ENCODE measurements around the gene KBTBD13.

The KBTBD13 gene

DNA sequence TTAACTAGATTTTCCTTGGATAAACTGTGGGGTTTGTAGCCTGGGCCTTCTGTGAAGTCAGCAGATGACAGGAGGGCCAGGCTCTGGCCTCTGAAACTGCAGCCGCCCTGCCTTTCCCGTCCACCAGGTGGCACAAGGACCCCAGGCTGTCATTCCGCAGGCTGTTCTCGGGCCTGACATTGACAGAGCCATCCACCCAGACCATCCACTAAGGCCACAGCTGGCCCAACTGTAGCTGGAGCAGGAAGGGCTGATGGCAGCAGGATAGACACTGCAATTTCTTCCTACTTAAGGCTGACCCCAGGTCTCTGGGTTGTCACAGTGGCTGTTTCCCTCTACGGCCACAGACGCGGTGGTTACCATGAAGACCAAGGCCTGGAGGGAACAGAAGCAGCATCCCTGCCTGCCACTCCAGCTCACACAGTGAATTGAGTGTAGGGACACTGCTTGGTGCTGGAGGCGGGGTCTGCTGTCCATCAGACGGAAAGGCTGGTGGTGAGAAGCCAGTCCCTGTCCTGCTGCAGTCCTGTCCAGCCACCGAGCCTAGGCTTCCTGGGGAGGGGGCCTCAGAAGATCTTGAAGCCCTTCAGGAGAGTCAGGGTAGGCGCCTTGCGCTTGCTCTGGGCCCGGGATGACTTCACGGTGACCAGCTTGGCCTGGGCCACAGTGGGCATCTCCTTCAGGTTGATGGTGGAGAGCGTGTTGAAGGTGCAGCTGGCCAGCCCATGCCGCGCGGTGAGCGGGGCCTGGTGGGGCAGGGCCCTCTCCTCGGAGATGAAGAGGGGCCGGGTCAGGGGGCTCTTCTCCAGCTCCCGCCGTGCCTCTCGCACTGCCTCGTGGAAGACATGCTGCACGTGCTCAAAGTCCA is 22.0 kb upstream of the KBTBD13 start:
- peak; percentile 50 for DNase-seq

GRCh38 chr15:65055201-65055870 is 21.2 kb upstream of the KBTBD13 start:
- DNase-seq, result no peak

DNA sequence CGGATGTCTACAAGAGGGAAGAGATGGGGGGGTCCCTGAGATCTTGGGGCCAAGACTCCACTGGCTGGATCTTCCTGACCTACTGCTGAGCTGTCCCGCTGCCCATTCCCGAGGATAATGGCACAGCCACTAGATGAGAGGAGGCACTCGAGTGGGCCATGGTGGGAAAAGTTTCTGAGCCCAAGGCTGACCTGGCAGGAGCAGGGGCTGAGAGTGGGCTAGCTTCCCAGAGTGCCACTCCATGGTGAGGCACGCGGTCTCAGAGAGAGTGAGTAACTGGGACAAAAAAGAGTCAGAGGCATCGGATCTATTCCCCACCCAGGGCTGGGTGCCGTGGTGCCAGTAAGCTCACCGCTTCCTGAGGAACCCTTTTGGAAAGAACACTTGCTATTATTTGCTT is 20.4 kb upstream of the KBTBD13 start:
- no peak for DNase-seq

DNA sequence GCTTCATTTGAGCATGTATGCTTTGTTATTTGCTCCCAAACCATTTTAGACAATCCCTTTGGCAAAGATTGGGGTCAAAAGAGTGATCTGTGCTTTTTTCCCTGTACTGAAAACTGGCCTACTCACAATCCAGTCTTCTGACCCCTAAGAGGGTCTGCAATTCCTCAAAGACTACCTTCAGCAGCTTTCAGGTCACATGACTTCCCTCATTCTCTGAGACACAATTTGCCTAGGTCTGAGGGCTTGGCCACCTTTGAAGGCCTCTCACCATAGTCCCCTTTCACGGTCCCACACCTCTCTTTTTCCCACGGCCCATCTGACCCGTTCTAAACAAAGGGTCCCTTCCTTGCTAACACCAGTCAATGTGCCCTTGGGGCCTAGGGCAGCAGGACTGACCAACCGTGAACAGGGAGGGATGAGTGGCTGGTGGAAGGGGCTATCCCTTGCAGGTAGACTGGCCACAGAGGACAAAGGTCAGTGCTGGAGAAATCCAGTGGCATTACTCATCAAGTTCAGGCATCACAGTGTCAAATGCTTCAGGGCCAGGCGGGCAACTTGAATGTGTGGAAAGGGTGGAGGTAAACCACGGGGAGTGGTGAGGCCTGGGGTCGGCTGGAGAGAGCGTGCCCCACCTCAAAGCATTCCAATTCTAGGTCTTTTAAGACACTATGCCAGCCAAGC is 19.5 kb upstream of the KBTBD13 start:
- DNase-seq, result no peak

DNA sequence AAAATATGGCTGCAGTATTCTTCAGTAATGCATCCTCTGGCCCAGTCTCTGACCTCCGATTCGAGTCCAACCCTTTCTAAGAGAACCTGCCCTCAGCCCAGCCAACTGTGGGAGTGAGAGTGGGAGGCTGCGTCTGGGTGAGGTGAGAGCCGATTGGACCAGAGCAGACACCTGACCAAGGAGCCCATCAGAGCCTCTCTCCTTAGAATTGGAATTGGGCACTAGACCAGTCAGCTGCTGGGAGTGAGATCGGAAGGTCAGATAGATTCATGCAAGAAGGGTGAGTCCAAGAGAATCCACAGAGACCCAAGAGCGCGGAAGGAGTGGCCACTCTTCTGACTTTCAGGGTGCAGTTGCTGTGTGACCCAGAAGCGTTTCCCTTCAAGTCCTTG is 19.0 kb upstream of the KBTBD13 start:
- no peak for DNase-seq

DNA sequence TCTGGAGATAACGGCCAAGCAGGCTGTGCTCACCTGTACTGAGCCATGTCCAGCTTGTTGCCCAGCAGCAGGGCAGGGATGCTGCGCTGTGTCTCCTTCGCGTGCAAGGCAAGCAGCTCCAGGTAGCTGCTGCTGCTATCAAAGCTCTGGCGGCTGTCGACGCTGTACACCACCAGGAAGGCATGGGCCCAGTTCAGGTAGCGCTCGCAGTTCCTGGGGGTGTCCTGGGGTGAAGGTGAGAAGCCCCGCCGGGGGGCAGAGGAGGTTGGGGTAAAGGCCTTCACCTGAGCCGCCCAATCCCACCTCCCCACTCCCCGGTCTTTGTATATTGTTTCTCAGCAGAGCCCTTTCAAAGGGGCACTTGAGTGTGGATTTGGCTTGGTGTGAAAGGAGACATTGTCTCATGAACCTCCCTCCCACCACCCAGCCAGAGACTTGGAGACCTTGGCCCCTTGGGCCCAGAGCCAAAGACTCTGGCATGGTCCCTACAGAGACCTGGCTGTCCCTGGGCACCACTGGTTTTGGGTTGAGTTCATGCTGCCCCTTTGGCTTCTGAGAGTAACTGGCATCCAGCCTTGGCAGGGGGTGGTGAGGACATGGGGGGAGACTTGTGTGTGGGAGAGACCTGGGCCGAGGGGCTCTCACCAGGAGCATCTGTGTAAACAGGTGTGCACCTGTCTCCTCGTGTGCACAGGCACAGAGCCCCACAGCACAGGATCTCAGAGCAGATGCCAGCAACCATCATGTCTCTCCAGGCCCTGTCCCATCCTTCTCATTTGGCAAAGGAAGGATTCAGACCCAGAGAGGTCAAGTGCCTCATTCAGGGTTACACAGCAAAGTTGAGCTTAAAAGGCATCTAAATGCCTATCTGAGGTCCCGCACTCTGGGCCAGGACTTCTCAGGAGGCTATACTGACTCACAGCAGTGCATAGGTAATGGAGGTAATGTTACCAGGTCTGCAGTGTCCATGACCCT is 17.9 kb upstream of the KBTBD13 start:
- no peak for DNase-seq

GRCh38 chr15:65059369-65059750 is 17.2 kb upstream of the KBTBD13 start:
- DNase-seq, result no peak

- DNase-seq, result no peak
Observed at GRCh38 chr15:65059931-65060596, 16.5 kb upstream of the KBTBD13 start.

DNA sequence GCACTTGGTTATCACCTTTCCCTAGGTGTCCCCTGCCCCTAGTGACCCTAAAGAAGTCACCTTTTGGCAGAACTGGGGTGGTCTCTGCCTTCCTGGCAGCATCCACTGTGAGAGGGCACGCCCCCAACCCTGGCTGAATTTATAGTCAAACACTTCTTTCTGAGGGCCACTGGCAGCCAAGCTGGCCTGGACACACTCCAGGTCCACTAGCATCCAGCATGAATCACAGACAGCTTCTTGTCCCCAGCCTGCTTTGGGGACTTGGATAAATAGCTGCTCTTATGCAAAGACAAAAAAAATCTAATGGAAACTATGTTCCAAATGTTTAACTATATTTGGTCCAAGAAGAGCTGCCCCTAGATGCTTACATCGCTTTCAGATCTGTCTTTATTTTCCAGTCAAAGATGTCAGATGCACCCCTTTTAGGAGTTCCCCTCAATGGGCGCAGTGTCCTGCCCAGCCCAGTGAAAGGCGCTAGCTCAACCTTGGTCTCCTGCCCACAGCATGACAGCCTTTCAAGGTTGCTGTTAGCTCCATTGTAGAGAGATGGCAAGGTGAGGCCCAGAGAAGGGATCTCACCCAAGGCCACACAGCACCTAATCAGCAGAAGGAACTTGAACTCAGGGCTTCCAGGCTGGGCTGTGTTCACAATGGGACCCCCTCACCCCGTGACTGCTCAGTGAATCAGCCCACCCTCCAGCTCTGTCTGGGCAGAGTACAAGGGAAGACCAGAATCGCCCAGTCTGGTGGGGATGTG is 15.7 kb upstream of the KBTBD13 start:
- no peak for DNase-seq

DNA sequence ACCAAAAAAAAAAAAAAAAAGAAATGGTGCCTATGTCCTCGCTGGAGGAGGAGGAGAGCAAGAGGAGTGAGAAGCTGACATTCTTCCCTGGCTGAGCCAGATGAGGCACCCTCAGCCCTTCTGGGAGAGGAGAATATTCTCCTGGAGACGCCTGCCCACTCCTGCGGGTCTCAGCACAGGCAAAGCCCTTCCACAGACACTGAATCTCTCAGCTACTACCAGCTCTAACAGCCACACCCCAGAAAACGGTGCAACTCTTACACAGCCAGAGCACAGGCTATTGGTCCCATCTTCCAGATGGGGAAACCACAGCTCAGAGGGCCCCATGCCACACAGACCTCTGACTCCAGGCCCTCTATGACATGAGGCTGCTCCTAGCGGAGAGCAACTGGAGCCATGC is 14.5 kb upstream of the KBTBD13 start:
- no peak for DNase-seq

- no peak for DNase-seq
Observed at GRCh38 chr15:65062726-65063125, 13.8 kb upstream of the KBTBD13 start.

DNA sequence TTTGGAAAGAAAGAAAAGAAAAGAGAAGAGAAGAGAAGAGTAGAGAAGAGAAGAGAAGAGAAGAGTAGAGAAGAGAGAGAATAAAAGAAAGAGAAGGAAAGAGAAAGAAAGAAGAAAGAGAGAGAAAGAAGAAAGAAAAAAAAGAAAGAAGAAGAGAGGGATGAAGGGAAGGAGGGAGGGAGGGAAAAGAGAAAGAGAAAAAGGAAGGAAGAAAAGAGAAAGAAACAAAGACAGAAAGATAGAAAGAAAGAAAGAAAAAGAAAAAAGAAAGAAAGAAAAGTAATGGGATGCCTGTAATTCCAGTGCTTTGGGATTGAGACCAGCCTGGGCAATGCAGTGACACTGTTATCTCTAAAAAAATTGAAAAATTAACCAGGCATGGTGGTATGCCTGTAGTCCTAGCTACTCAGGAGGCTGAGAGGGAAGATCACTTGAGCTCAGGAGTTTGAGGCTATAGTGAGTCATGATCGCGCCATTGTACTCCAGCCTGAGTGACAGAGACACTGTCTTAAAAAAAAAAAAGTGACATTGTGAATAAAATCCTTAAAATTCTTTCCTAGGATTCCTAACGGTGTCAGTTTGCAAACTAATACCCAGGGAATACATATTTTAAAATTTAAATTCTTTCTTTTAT is 10.4 kb upstream of the KBTBD13 start:
- no peak for DNase-seq

DNA sequence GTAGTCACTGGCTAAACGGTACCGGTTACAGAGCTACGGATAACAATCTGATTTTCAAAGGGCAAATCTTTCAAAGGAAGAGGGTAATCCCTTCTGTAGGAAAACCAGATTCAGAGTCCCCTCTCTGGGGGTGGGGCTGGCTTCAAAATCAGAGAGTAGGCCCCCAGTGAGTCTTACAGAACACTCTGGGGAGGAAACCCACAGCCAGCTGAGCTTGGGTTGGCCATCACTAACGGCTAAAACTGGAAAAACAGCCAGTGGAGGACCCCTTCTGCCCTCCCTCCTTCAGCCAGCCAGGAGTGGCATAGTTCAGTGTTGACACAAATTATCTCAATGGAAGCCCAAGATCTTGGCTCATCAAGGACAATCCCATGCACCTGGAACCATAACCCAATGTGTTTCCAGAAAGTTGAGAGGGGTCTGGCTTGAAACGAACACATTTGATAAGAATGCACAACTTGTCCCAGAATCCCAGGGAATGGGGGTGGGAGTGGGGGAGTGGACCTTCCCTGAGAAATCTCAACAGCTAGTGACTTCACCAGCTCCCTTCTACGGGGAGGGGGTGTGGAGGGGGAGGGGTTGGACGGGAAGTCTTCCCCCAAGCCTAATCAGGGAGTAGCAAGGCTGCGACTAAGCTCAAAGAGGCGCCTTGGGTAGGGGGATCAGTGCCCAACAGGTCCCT is 9.8 kb upstream of the KBTBD13 start:
- DNase-seq, result no peak

DNA sequence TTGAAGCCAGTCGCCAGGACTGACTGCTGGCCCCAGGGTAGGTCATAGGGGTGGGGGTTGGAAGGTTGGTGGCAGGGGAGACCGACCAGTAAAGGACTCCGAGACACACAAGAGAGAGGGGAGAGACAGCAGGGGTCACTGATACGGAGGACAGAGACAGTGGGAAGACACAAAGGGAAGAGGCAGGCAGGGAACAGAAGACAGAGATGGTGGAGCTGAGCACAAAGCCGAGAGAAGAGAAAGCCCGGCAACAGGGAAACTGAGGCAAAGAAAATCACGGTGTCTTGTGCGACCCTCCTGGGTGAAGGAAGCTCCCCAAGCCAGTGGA is 9.3 kb upstream of the KBTBD13 start:
- no peak for DNase-seq

DNA sequence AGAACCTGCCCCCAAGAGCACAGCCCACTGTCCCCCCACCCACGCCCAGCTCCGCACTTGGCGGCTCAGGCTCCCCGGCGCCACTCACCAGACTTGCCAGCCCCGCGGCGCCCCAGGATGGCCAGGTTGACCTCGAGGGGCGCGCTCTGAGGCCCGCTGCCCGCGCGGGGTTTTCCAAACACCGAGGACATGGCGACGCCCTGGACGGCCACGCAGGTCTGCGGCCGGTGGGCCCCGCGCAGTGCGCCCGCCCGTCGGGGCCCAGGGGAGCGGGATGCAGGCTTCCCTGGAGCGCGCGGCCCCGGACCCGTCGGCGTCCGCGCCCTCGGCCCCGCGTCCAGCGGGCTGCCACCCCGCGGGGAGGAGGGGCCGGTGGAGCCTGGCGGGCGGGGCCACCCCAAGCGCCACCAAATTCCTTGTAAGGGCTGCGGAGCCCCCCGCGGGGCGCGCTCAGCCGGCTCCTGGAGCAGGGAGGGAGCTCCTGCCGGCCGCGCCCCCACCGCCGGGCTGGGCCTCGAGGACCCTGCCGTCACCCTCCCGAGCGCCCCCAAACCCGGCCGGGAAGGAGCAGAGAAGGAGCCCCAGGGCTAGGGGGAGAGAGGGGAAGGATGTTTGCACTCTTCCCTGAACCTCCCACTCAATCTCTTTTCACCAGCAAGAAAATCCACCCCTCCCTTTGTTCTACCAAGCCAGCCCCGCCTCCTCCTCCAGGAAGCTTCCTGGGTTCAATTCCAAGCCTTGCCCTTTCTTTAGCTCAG is 8.7 kb upstream of the KBTBD13 start, which contains the start of gene RASL12:
TSS of gene RASL12 (minus strand) at position 347 of the 758 bp plus-strand sequence. CDS start at position 191, 156 bp downstream.
- DNase-seq, result no peak

DNA sequence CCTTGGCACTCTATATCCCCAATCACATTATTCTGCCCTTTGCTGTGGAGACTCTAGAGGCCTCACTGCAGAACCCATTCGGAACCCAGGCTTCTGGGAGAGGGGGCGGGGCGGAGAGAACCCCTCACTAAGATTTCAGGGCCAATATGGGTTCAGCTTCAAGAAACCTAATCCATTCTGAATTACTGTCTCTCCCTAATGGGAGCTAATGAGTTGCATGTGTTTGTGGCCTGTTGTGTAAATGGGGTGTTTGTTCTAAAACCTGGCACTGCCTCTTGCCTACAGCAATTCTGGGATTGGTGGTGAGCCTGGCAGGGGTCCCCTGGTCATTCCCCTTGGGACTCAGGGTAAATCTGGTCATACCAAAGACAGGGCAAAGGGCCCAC is 8.2 kb upstream of the KBTBD13 start:
- no peak for DNase-seq

GRCh38 chr15:65069179-65069578 is 7.4 kb upstream of the KBTBD13 start:
- DNase-seq, result no peak

GRCh38 chr15:65069779-65070546 is 6.6 kb upstream of the KBTBD13 start:
- no peak for DNase-seq

DNA sequence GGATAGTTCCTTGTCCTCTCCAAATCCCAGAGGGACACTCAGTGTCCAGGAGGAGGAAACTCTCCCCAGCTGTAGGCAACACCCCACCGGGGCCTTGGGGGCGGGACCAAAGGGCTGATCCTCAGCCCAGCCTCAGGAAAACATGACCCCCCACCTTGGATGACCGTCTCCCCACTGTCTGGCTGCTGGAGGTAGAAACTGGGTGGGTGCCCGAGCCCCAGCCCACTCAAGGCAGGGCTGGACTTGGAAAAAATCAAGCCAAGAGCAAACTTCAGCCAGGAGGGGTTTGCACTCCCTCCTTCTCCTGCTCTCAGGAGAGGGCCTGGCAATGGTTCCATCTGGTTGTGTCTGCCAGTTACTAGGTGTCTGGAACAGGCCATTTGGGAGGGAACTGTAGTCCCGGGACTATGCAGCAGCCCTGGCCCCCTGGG is 5.2 kb upstream of the KBTBD13 start:
- no peak for DNase-seq
